ENCODE data around the gene LRP8.

Gene LRP8

GRCh38 chr1:53328009-53328461, at the start of gene LRP8:
Gene LRP8 (minus strand): TSS chr1:53328070. CDS start chr1:53327912, 158 bp downstream.
- in situ Hi-C loops (cut with HindIII; ENCODE audit: low sequenced_read_pairs) = no loop called here

- in situ Hi-C loops (cut with HindIII; ENCODE audit: low sequenced_read_pairs) = no loop called here
These were observed 49.6 kb upstream of the LRP8 start for GRCh38 chr1:53377438-53377841.

- in situ Hi-C loops (cut with HindIII; ENCODE audit: low sequenced_read_pairs) = no loop called here
These were observed 49.0 kb upstream of the LRP8 start for GRCh38 chr1:53376742-53377437.

GRCh38 chr1:53376041-53376461, 48.2 kb upstream of the LRP8 start:
- in situ Hi-C loops (cut with HindIII; ENCODE audit: low sequenced_read_pairs) = no loop called here

GRCh38 chr1:53375440-53375839, 47.6 kb upstream of the LRP8 start:
- in situ Hi-C loops (cut with HindIII; ENCODE audit: low sequenced_read_pairs) = no loop called here

- in situ Hi-C loops (cut with HindIII; ENCODE audit: low sequenced_read_pairs) = no loop called here
These were observed 45.4 kb upstream of the LRP8 start for GRCh38 chr1:53373246-53373645.

GRCh38 chr1:53372501-53372951, 44.7 kb upstream of the LRP8 start:
- in situ Hi-C loops (cut with HindIII; ENCODE audit: low sequenced_read_pairs) = no loop called here

- in situ Hi-C loops (cut with HindIII; ENCODE audit: low sequenced_read_pairs) = no loop called here
These were observed 44.0 kb upstream of the LRP8 start for GRCh38 chr1:53371851-53372250.

- in situ Hi-C loops (cut with HindIII; ENCODE audit: low sequenced_read_pairs) = no loop called here
These were observed 43.3 kb upstream of the LRP8 start for GRCh38 chr1:53371121-53371666.

- in situ Hi-C loops (cut with HindIII; ENCODE audit: low sequenced_read_pairs) = no loop called here
These were observed 42.6 kb upstream of the LRP8 start for GRCh38 chr1:53370369-53370961.

- in situ Hi-C loops (cut with HindIII; ENCODE audit: low sequenced_read_pairs) = no loop called here
These were observed 41.9 kb upstream of the LRP8 start for GRCh38 chr1:53369761-53370160.

GRCh38 chr1:53369034-53369750, 41.3 kb upstream of the LRP8 start:
- in situ Hi-C loops (cut with HindIII; ENCODE audit: low sequenced_read_pairs) = no loop called here

- in situ Hi-C loops (cut with HindIII; ENCODE audit: low sequenced_read_pairs) = no loop called here
These were observed 40.6 kb upstream of the LRP8 start for GRCh38 chr1:53368314-53369033.

- in situ Hi-C loops (cut with HindIII; ENCODE audit: low sequenced_read_pairs) = no loop called here
These were observed 39.8 kb upstream of the LRP8 start for GRCh38 chr1:53367503-53368313.

- in situ Hi-C loops (cut with HindIII; ENCODE audit: low sequenced_read_pairs) = no loop called here
These were observed 39.1 kb upstream of the LRP8 start for GRCh38 chr1:53366901-53367502.

GRCh38 chr1:53365437-53366063, 37.7 kb upstream of the LRP8 start:
- in situ Hi-C loops (cut with HindIII; ENCODE audit: low sequenced_read_pairs) = no loop called here

- in situ Hi-C loops (cut with HindIII; ENCODE audit: low sequenced_read_pairs) = no loop called here
These were observed 35.2 kb upstream of the LRP8 start for GRCh38 chr1:53362851-53363642.

GRCh38 chr1:53362270-53362669, 34.4 kb upstream of the LRP8 start:
- in situ Hi-C loops (cut with HindIII; ENCODE audit: low sequenced_read_pairs) = no loop called here

All from endothelial cell of hepatic sinusoid (primary cell).